Measurements from ENCODE around the gene TEKTIP1. TPM values are rescaled to one million over a fixed set of nuclear protein-coding genes. Genes with fewer than 3 reads are reported as not detected.

TEKTIP1 gene
- total and polyA plus RNA-seq, 9 of the 15 experiments (the other 6 are each of a cell fraction or from before 2014, with no cell fraction given) = 0.66 TPM; not detected in 8

GRCh38 chr19:3500429-3501101, 38.4 kb upstream of the TEKTIP1 start, which contains the start of gene DOHH (continued):
- TF ChIP-seq ATF4 (CRISPR knock-in tag; IDR thresholded peaks at IDR 0.05) (no peak), CEBPG (CRISPR knock-in tag; IDR thresholded peaks at IDR 0.05) (peak; percentile 56; the same call in 1 of the 2 replicates), CEBPG (tag; conservative IDR thresholded peaks at IDR 0.05 in 1 of 2, IDR thresholded peaks at IDR 0.05 in 1 of 2) (peak; percentile 62 to 74; a peak in 3 of 4 replicates), CAMTA2 (CRISPR knock-in tag; conservative IDR thresholded peaks at IDR 0.05) (no peak), SRSF1 (IDR thresholded peaks at IDR 0.05; ENCODE audit: low read depth, low read length) (no peak), TFAM (CRISPR knock-in tag; conservative IDR thresholded peaks at IDR 0.05) (no peak), NCOA4 (IDR thresholded peaks at IDR 0.05; ENCODE audit: partially characterized antibody) (no peak), SIX5 (IDR thresholded peaks at IDR 0.05; ENCODE audit: borderline replicate concordance in 1 of 2, insufficient read depth in 1 of 2, low read depth in 1 of 2, low read length in 2 of 2) (peak; percentile 58 to 63), E2F1 (CRISPR knock-in tag; IDR thresholded peaks at IDR 0.05) (peak; percentile 74), MLX (CRISPR knock-in tag; conservative IDR thresholded peaks at IDR 0.05) (0 out of 4 replicates have a peak, but pooled peaks of 1 of the 2 experiments have one; percentile 11), POLR2AphosphoS2 (IDR thresholded peaks at IDR 0.05; ENCODE audit: low read length) (no peak), RBM22 (IDR thresholded peaks at IDR 0.05; ENCODE audit: low read depth, low read length, poor library complexity, severe bottlenecking) (peak; percentile 74), PREB (CRISPR knock-in tag; IDR thresholded peaks at IDR 0.05) (0 out of 2 replicates have a peak, but pooled peaks have one; percentile 68), RFX7 (CRISPR knock-in tag; IDR thresholded peaks at IDR 0.05) (no peak), PRMT5 (CRISPR knock-in tag; IDR thresholded peaks at IDR 0.05) (no peak), MBD1 (CRISPR knock-in tag; IDR thresholded peaks at IDR 0.05) (no peak), L3MBTL2 (IDR thresholded peaks at IDR 0.05) (peak; percentile 84), RBFOX2 (IDR thresholded peaks at IDR 0.05; ENCODE audit: low read depth, low read length) (peak; percentile 98), FUS (optimal IDR thresholded peaks at IDR 0.05; ENCODE audit: low read depth, low read length) (no peak), CBFA2T3 (IDR thresholded peaks at IDR 0.05) (peak; percentile 43), PTTG1 (tag; IDR thresholded peaks at IDR 0.05; ENCODE audit: low read depth) (no peak), OTX1 (CRISPR knock-in tag; IDR thresholded peaks at IDR 0.05) (0 out of 2 replicates have a peak, but pooled peaks have one; percentile 63)

Measured in K562 (cell line).